CD4-positive, alpha-beta T cell (primary cell): Measurements from ENCODE around the gene TXNDC5. TPM values are rescaled to one million over a fixed set of nuclear protein-coding genes. Genes with fewer than 3 reads are reported as not detected.

Source experiments
- ATAC-seq: fragments of 200-7000 bp; cut with Tn5 transposase; one replicate; pipeline ENCODE4 v1.10.0; 2022; ENCODE audit warnings: mild to moderate bottlenecking; ENCODE audit not compliant: poor library complexity
- CTCF ChIA-PET: fragments of 350-600 bp; sonication (Branson Sonifier 250); formaldehyde crosslinking; loops from one replicate; lab custom pipeline; 2021; ENCODE audit warnings: antibody characterized with exemption, inconsistent platforms; lab: Charles Lee
- POLR2A ChIA-PET: fragments of 350-600 bp; sonication (Branson Sonifier 250); formaldehyde crosslinking; loops from one replicate; lab custom pipeline; 2021; ENCODE audit warnings: antibody characterized with exemption, inconsistent platforms; lab: Charles Lee
- DNase-seq, 14 experiments: peaks; one replicate each; pipeline ENCODE4 v3.0.0-alpha.2; 2013 to 2020; ENCODE audit warnings: mixed read lengths in 2 of 14
- H3K27ac ChIP-seq, 2 donors: one replicate each; pipeline versions ENCODE4 v1.5.1 to v1.7.0; 2013; ENCODE audit warnings: low read length in 2 of 2, low read depth in 1 of 2, mild to moderate bottlenecking in 1 of 2
- H3K27me3 ChIP-seq, 2 experiments: 1 replicate in 1 of 2; 2 replicates in 1 of 2; pipeline versions ENCODE4 v1.6.1 to v1.7.0; 2013; ENCODE audit warnings: low read length in 2 of 2, control low read depth in 1 of 2, mild to moderate bottlenecking in 1 of 2, moderate library complexity in 1 of 2; ENCODE audit not compliant: insufficient read depth in 2 of 2, control insufficient read depth in 1 of 2
- H3K36me3 ChIP-seq: one replicate; pipeline ENCODE4 v1.6.1; 2013; ENCODE audit warnings: low read length, control low read depth; ENCODE audit not compliant: insufficient read depth
- H3K4me1 ChIP-seq: one replicate; pipeline ENCODE4 v1.6.1; 2013; ENCODE audit warnings: low read length, control low read depth; ENCODE audit not compliant: insufficient read depth
- H3K4me3 ChIP-seq: one replicate; pipeline ENCODE4 v1.5.1; 2013; ENCODE audit warnings: mild to moderate bottlenecking, low read length, moderate library complexity
- H3K9me3 ChIP-seq, 2 experiments: 1 replicate in 1 of 2; 2 replicates in 1 of 2; pipeline versions ENCODE4 v1.6.1 to v1.7.0; 2013; ENCODE audit warnings: low read length in 2 of 2, mild to moderate bottlenecking in 2 of 2, control low read depth in 1 of 2, moderate library complexity in 1 of 2; ENCODE audit not compliant: control insufficient read depth in 1 of 2, insufficient read depth in 1 of 2
- H3K27ac Mint-ChIP-seq: one replicate; pipeline ENCODE4 v1.8.0; 2020; ENCODE audit warnings: mixed read lengths
- H3K27me3 Mint-ChIP-seq: one replicate; pipeline ENCODE4 v1.8.0; 2021; ENCODE audit warnings: mixed read lengths
- H3K36me3 Mint-ChIP-seq: one replicate; pipeline ENCODE4 v1.8.0; 2021; ENCODE audit warnings: low read depth, mixed read lengths
- H3K4me1 Mint-ChIP-seq: one replicate; pipeline ENCODE4 v1.8.0; 2021; ENCODE audit warnings: low read depth, mixed read lengths
- H3K4me3 Mint-ChIP-seq: one replicate; pipeline ENCODE4 v1.8.0; 2020; ENCODE audit warnings: mild to moderate bottlenecking, mixed read lengths
- H3K9me3 Mint-ChIP-seq: one replicate; pipeline ENCODE4 v1.8.0; 2020; ENCODE audit warnings: mixed read lengths
- CTCF ChIP-seq: fragments of 200-600 bp; IDR thresholded peaks from one replicate; pipeline ENCODE4 v1.8.0; 2022; ENCODE audit warnings: antibody characterized with exemption, mild to moderate bottlenecking
- intact Hi-C, 2 experiments: fragments of 100-400 bp; cut with DNase I in 1 of 2; cut with micrococcal nuclease in 1 of 2; formaldehyde crosslinking; loops; one replicate each; pipeline versions ENCODE4 v1.15.1 to v1.9.0; 2023 to 2025; cut with DNase I, micrococcal nuclease
- total RNA-seq, 174 experiments: library from RNA in 2 of 174; stranded (reverse) in 2 of 174; gene quantifications; one replicate each; pipeline ENCODE4 v1.2.3 and lab custom pipeline; 2021 to 2026

Gene TXNDC5
- total RNA-seq, 2 experiments from 2014 or later = 4.2 to 7.8 TPM

DNA sequence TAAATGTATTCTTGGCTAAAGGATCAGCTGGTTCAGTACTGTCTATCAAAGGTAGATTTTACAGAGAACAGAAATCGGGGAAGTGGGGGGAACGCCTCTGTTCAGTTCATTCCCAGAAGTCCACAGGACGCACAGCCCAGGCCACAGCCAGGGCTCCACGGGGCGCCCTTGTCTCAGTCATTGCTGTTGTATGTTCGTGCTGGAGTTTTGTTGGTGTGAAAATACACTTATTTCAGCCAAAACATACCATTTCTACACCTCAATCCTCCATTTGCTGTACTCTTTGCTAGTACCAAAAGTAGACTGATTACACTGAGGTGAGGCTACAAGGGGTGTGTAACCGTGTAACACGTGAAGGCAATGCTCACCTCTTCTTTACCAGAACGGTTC lies 29.9 kb downstream of the TXNDC5 start:
- DNase-seq = no peak

DNA sequence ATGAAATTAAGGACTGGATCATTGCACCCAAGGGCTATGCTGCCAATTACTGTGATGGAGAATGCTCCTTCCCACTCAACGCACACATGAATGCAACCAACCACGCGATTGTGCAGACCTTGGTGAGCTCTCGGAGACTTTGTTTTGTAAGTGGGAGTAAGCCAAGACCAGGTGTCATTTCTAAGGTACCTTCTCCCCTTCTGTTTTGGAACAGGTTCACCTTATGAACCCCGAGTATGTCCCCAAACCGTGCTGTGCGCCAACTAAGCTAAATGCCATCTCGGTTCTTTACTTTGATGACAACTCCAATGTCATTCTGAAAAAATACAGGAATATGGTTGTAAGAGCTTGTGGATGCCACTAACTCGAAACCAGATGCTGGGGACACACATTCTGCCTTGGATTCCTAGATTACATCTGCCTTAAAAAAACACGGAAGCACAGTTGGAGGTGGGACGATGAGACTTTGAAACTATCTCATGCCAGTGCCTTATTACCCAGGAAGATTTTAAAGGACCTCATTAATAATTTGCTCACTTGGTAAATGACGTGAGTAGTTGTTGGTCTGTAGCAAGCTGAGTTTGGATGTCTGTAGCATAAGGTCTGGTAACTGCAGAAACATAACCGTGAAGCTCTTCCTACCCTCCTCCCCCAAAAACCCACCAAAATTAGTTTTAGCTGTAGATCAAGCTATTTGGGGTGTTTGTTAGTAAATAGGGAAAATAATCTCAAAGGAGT lies 30.4 kb downstream of the TXNDC5 start:
- peaks cover 0 to 6% of the 10 kb centered on the region in 2 experiments for H3K9me3 ChIP-seq
- no peak overlapping the region for H3K27ac ChIP-seq
- no peaks in the 10 kb centered on the region for H3K27me3 ChIP-seq
- H3K27ac Mint-ChIP-seq = no peak overlapping the region
- DNase-seq = no peak
- intact Hi-C loops = no loop called here
- H3K4me3 Mint-ChIP-seq = no peak overlapping the region
- no peak overlapping the region for H3K4me3 ChIP-seq
- no peaks in the 10 kb centered on the region for H3K27me3 Mint-ChIP-seq
- POLR2A ChIA-PET = no interaction called here
- TF ChIP-seq CTCF = no peak
- peaks cover 47% of the 10 kb centered on the region for H3K36me3 Mint-ChIP-seq
- CTCF ChIA-PET = no interaction called here
- H3K4me1 Mint-ChIP-seq = no peaks in the 10 kb centered on the region
- no peaks in the 10 kb centered on the region for H3K9me3 Mint-ChIP-seq
- ATAC-seq = no peak
- no peaks in the 10 kb centered on the region for H3K4me1 ChIP-seq
- H3K36me3 ChIP-seq = peaks cover 36% of the 10 kb centered on the region

More for the DNA sequence above, 29.9 kb downstream of the TXNDC5 start:
- Histone ChIP-seq H3K36me3 (peaks cover 40% of the 10 kb centered on the region), H3K27me3 (no peaks in the 10 kb centered on the region), H3K9me3 (peaks cover 0 to 6% of the 10 kb centered on the region in 2 experiments), H3K4me1 (no peaks in the 10 kb centered on the region), H3K4me3 (no peak overlapping the region), H3K27ac (no peak overlapping the region)
- H3K36me3 Mint-ChIP-seq = peaks cover 52% of the 10 kb centered on the region
- intact Hi-C loops = no loop called here
- H3K9me3 Mint-ChIP-seq = no peaks in the 10 kb centered on the region
- H3K4me3 Mint-ChIP-seq = no peak overlapping the region
- no peak for TF ChIP-seq CTCF
- no peak overlapping the region for H3K27ac Mint-ChIP-seq
- no peaks in the 10 kb centered on the region for H3K27me3 Mint-ChIP-seq
- H3K4me1 Mint-ChIP-seq = no peaks in the 10 kb centered on the region
- no peak for ATAC-seq
- CTCF ChIA-PET = no interaction called here
- POLR2A ChIA-PET = no interaction called here

DNA sequence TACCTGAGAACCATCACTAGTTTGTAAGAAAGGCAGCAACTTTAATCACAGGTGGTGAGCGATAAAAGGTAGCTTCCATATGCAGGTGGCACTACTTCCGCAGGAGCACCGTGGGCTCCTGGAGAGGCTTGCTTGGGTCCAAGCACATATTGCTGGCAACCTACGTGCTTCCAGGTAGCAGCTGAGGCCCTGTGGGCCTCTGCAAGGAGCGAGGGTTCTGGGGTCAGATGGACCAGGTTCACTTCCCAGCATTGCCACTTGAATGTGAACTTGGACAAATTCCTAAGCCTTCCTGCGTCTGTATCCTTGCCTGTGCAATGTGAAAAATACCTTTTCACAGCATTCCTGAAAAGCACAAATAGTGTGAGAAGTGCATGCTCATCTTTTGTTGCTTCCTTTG lies 31.0 kb downstream of the TXNDC5 start:
- no peak for TF ChIP-seq CTCF
- peaks cover 32% of the 10 kb centered on the region for H3K36me3 ChIP-seq

More for the DNA sequence above, 31.0 kb downstream of the TXNDC5 start:
- Histone ChIP-seq H3K4me3 (no peak overlapping the region), H3K4me1 (no peaks in the 10 kb centered on the region), H3K9me3 (peaks cover 0 to 6% of the 10 kb centered on the region in 2 experiments), H3K27me3 (no peaks in the 10 kb centered on the region), H3K27ac (no peak overlapping the region)
- no peak for DNase-seq
- H3K27ac Mint-ChIP-seq = no peak overlapping the region
- CTCF ChIA-PET = no interaction called here
- H3K27me3 Mint-ChIP-seq = no peaks in the 10 kb centered on the region
- no peak overlapping the region for H3K4me3 Mint-ChIP-seq
- POLR2A ChIA-PET = no interaction called here
- intact Hi-C loops = no loop called here
- H3K4me1 Mint-ChIP-seq = no peaks in the 10 kb centered on the region
- ATAC-seq = no peak
- H3K36me3 Mint-ChIP-seq = peaks cover 41% of the 10 kb centered on the region
- H3K9me3 Mint-ChIP-seq = no peaks in the 10 kb centered on the region
